Liver (tissue), 9 donors: ENCODE measurements around the gene KAT7. TPM values are rescaled to one million over a fixed set of nuclear protein-coding genes. Genes with fewer than 3 reads are reported as not detected.

Experiments used
- DNase-seq: peaks from one replicate; pipeline ENCODE4 v3.0.0-alpha.2; 2017; ENCODE audit warnings: low spot score
- H3K27ac ChIP-seq, 2 donors: one replicate each; pipeline ENCODE4 v1.7.0; 2013; ENCODE audit warnings: inconsistent platforms in 2 of 2, low read length in 2 of 2, control low read depth in 1 of 2, low read depth in 1 of 2, mild to moderate bottlenecking in 1 of 2
- H3K27me3 ChIP-seq, 4 donors: one replicate each; pipeline versions ENCODE4 v1.6.1 to v1.7.0; 2013; ENCODE audit warnings: low read length in 3 of 4, inconsistent platforms in 1 of 4, mild to moderate bottlenecking in 1 of 4, moderate library complexity in 1 of 4; ENCODE audit not compliant: control insufficient read depth in 4 of 4, insufficient read depth in 4 of 4
- H3K36me3 ChIP-seq, 4 donors: one replicate each; pipeline versions ENCODE4 v1.6.1 to v1.7.0; 2013; ENCODE audit warnings: low read length in 3 of 4, mild to moderate bottlenecking in 3 of 4, low read depth in 1 of 4, moderate library complexity in 1 of 4; ENCODE audit not compliant: control insufficient read depth in 4 of 4, insufficient read depth in 3 of 4
- H3K4me1 ChIP-seq, 4 donors: one replicate each; pipeline versions ENCODE4 v1.6.1 to v1.7.0; 2013; ENCODE audit warnings: low read length in 3 of 4, mild to moderate bottlenecking in 3 of 4, moderate library complexity in 1 of 4; ENCODE audit not compliant: control insufficient read depth in 4 of 4, insufficient read depth in 4 of 4
- H3K4me3 ChIP-seq, 3 donors: one replicate each; pipeline versions ENCODE4 v1.6.1 to v1.7.0; 2013; ENCODE audit warnings: low read length in 3 of 3, control low read depth in 1 of 3, low read depth in 1 of 3, mild to moderate bottlenecking in 1 of 3
- H3K9ac ChIP-seq, 2 donors: one replicate each; pipeline ENCODE4 v1.7.0; 2013; ENCODE audit warnings: low read length in 2 of 2, mild to moderate bottlenecking in 2 of 2, moderate library complexity in 2 of 2, control low read depth in 1 of 2, low read depth in 1 of 2
- H3K9me3 ChIP-seq, 4 donors: one replicate each; pipeline versions ENCODE4 v1.6.1 to v1.7.0; 2013; ENCODE audit warnings: low read length in 3 of 4; ENCODE audit not compliant: control insufficient read depth in 4 of 4
- HNF4A ChIP-seq, 2 donors: conservative IDR thresholded peaks; 2 replicates each; pipeline ENCODE4 v1.6.1; 2016; ENCODE audit warnings: antibody characterized with exemption in 2 of 2, mild to moderate bottlenecking in 2 of 2
- RAD21 ChIP-seq, 2 donors: IDR thresholded peaks; 2 replicates each; pipeline ENCODE4 v1.6.1; 2016; ENCODE audit warnings: antibody characterized with exemption in 2 of 2, mild to moderate bottlenecking in 2 of 2
- RXRA ChIP-seq, 2 donors: IDR thresholded peaks; 2 replicates each; pipeline ENCODE4 v1.6.1; 2017 to 2018; ENCODE audit warnings: antibody characterized with exemption in 2 of 2, mild to moderate bottlenecking in 1 of 2
- TAF1 ChIP-seq: conservative IDR thresholded peaks from 2 replicates; pipeline ENCODE4 v1.6.1; 2016; ENCODE audit warnings: antibody characterized with exemption, mild to moderate bottlenecking
- WGBS: extraction: QIAGEN DNeasy Blood & Tissue Kit; methylation state at CpG from one replicate; pipeline ENCODE4 v1.1.7; 2013; 5-methylcytosine and 5-hydroxymethylcytosine counted together
- polyA plus RNA-seq, 2 donors: library from polyadenylated mRNA; stranded (reverse) in 1 of 2; unstranded in 1 of 2; fragments of 200-250 nt in 1 of 2; fragments of >200 nt in 1 of 2; fragmentation: Nextera tagmentation in 1 of 2; extraction: Ambion mirVana in 1 of 2; gene quantifications; one replicate each; pipeline versions ENCODE4 v1.2.1 to v1.2.3, GENCODE V29; 2013 to 2015
- total RNA-seq, 2 donors: library from RNA; depleted of rRNA; stranded (reverse); fragments of >200 nt; gene quantifications; one replicate each; pipeline ENCODE4 v1.2.3, GENCODE V29; 2014
- TF ChIP-seq, protein P1 (sequence below): IDR thresholded peaks from 2 replicates; pipeline ENCODE4 v1.6.1; 2016; ENCODE audit warnings: antibody characterized with exemption, mild to moderate bottlenecking
- TF ChIP-seq, protein P2 (sequence below): fragments of 150-350 bp; IDR thresholded peaks from 2 replicates; pipeline ENCODE4 v1.5.1; 2017; ENCODE audit warnings: improper control_type of control experiment, low read depth, low read length; ENCODE audit not compliant: missing input control
- TF ChIP-seq, protein P3 (sequence below): IDR thresholded peaks from 2 replicates; pipeline ENCODE4 v1.6.1; 2016; ENCODE audit warnings: antibody characterized with exemption
- donor health status: healthy.
- donor health status: healthy.
- donor health status: healthy.
- donor health status: healthy.
- donor health status: healthy.

KAT7 gene
- total and polyA plus RNA-seq, 4 donors = 6.1 to 24.2 (median 12.6) TPM

DNA sequence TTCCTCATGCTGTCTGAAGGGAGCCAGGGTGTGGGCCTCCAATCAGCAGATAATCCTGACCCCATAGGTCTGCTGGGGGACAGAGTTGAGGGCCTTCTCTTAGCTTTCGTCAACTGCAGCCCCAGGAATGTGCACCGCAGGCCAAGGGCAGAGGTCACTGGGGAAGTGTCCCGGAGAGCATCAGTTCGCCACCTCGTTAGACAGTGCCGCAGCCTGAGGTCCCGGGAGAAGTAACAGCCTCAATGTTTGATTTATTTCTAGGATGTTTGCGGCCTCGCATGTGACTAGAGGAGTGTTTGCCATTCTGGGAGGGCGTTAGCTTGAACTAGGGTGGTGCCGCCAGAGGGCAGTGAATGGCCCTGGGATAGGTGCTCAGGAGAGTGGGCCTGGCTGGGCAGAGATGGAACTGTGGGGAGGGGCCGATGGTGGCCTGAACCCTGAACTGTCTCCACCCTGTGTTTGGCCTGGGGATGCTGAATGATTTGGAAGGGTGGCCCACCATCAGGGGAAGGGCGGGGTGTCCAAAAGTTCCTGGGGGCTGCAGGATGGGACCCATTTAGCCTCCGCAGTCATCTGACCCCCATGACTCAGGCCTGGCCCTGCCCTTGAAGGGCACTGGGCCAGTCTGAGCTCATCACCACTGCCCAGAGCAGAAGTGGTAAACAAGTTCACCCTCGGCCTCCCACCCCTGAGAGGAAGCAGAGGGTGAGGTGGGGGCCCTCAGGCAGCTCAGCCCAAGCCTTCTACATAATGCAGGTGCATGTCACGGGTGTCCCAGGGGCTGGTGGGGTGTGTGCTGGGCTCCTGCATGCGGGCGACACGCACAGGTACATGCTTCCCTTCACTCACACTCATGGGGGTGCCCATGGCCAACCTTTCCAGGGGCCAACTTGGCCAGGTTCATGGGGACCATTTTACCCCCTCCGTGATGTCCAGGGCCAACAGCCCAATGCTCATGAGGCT lies 71.8 kb downstream of the KAT7 start:
- no peaks in the 10 kb centered on the region for H3K9me3 ChIP-seq
- H3K4me1 ChIP-seq = peaks cover 0 to 7% (median 3%) of the 10 kb centered on the region in 4 donors
- no peak overlapping the region for H3K4me3 ChIP-seq
- TF ChIP-seq, protein P1, sequence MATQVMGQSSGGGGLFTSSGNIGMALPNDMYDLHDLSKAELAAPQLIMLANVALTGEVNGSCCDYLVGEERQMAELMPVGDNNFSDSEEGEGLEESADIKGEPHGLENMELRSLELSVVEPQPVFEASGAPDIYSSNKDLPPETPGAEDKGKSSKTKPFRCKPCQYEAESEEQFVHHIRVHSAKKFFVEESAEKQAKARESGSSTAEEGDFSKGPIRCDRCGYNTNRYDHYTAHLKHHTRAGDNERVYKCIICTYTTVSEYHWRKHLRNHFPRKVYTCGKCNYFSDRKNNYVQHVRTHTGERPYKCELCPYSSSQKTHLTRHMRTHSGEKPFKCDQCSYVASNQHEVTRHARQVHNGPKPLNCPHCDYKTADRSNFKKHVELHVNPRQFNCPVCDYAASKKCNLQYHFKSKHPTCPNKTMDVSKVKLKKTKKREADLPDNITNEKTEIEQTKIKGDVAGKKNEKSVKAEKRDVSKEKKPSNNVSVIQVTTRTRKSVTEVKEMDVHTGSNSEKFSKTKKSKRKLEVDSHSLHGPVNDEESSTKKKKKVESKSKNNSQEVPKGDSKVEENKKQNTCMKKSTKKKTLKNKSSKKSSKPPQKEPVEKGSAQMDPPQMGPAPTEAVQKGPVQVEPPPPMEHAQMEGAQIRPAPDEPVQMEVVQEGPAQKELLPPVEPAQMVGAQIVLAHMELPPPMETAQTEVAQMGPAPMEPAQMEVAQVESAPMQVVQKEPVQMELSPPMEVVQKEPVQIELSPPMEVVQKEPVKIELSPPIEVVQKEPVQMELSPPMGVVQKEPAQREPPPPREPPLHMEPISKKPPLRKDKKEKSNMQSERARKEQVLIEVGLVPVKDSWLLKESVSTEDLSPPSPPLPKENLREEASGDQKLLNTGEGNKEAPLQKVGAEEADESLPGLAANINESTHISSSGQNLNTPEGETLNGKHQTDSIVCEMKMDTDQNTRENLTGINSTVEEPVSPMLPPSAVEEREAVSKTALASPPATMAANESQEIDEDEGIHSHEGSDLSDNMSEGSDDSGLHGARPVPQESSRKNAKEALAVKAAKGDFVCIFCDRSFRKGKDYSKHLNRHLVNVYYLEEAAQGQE = no peak
- peak in 1 of 2 donors; percentile 19 for TF ChIP-seq RAD21 (IDR thresholded peaks at IDR 0.05)
- 49% methylated on average over 20 of the region's 20 CpGs for WGBS
- H3K27me3 ChIP-seq = no peaks in the 10 kb centered on the region
- DNase-seq = no peak
- no peaks in the 10 kb centered on the region for H3K36me3 ChIP-seq
- no peak overlapping the region for H3K9ac ChIP-seq
- no peak overlapping the region for H3K27ac ChIP-seq

DNA sequence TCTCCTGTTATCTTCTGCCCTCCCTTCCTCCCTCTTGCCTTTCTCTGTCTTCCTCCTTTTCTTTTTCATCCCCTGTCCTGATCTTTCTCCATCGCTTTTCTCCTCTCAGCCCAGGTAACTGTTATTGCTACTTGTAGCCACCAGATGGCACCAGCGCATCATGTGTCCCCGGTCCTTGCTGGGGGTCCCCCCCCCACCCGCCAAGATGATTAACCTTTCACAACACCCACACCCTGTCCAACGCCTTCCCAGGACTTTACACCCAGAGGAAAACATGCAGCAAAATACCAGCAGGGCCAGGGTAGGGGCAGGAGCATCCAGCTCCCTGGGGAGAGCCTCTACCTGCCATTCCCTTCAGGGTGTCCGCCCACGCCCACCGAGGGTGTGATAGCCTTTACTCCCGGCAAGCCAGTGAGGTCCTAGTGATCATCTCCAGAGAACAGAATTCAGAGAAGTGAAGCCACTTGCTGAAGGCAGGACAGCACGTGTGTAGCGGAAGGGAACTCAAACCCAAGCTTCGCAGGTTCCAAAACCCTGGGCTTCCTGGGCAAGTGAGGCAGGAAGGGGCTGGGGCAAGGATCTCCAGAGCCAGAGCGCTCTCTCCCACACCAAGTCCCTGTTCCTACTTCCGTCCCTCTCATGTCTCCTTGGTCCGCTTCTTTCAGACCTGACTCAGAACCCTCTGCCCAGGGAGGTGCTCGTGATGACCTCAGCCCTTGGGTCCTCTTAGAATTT lies 72.8 kb downstream of the KAT7 start:
- H3K9ac ChIP-seq = no peak overlapping the region
- no peaks in the 10 kb centered on the region for H3K9me3 ChIP-seq
- TF ChIP-seq, protein P2, sequence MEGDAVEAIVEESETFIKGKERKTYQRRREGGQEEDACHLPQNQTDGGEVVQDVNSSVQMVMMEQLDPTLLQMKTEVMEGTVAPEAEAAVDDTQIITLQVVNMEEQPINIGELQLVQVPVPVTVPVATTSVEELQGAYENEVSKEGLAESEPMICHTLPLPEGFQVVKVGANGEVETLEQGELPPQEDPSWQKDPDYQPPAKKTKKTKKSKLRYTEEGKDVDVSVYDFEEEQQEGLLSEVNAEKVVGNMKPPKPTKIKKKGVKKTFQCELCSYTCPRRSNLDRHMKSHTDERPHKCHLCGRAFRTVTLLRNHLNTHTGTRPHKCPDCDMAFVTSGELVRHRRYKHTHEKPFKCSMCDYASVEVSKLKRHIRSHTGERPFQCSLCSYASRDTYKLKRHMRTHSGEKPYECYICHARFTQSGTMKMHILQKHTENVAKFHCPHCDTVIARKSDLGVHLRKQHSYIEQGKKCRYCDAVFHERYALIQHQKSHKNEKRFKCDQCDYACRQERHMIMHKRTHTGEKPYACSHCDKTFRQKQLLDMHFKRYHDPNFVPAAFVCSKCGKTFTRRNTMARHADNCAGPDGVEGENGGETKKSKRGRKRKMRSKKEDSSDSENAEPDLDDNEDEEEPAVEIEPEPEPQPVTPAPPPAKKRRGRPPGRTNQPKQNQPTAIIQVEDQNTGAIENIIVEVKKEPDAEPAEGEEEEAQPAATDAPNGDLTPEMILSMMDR = peak; percentile 85
- TF ChIP-seq RXRA (IDR thresholded peaks at IDR 0.05) (no peak), RAD21 (IDR thresholded peaks at IDR 0.05) (peak; percentile 90)
- no peaks in the 10 kb centered on the region for H3K36me3 ChIP-seq
- peak; percentile 59 for DNase-seq
- H3K4me3 ChIP-seq = no peak overlapping the region
- H3K27me3 ChIP-seq = no peaks in the 10 kb centered on the region
- peaks cover 0 to 7% (median 3%) of the 10 kb centered on the region in 4 donors for H3K4me1 ChIP-seq
- H3K27ac ChIP-seq = no peak overlapping the region
- WGBS = 43% methylated on average over 16 of the region's 16 CpGs

DNA sequence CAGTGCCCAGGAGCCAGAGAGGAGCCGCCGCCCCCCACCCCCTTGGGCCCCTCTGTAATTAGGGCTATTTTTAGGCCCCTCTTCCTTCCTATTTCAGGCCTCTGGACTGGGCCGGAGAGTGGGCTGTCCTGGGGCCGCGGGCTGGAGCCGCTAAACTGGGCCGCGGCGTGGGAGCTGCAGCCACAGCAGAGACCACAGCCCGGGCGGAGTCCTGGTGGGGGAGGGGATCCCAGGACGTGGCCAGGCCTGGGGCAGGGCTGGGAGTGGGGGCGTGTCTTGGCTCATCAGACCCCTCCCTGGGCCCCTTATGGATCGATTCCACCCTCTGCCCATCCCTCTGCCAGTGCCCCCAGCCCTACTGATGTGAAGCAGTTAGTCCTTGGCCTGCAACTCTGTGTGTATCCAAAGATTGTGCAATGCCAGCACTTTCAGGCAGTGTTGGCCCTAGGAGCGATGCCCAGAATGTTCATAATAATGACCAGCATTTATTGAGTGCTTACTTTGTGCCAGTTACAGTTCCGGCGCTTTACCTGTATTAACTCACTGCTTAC lies 74.4 kb downstream of the KAT7 start:
- Histone ChIP-seq H3K9ac (no peak overlapping the region), H3K9me3 (no peaks in the 10 kb centered on the region), H3K4me1 (peaks cover 0 to 7% (median 3%) of the 10 kb centered on the region in 4 donors), H3K27me3 (no peaks in the 10 kb centered on the region), H3K27ac (no peak overlapping the region), H3K4me3 (no peak overlapping the region), H3K36me3 (no peaks in the 10 kb centered on the region)
- TF ChIP-seq, protein P2 = no peak
- no peak for TF ChIP-seq HNF4A (conservative IDR thresholded peaks at IDR 0.05)
- TF ChIP-seq TAF1 = no peak
- TF ChIP-seq, protein P3, sequence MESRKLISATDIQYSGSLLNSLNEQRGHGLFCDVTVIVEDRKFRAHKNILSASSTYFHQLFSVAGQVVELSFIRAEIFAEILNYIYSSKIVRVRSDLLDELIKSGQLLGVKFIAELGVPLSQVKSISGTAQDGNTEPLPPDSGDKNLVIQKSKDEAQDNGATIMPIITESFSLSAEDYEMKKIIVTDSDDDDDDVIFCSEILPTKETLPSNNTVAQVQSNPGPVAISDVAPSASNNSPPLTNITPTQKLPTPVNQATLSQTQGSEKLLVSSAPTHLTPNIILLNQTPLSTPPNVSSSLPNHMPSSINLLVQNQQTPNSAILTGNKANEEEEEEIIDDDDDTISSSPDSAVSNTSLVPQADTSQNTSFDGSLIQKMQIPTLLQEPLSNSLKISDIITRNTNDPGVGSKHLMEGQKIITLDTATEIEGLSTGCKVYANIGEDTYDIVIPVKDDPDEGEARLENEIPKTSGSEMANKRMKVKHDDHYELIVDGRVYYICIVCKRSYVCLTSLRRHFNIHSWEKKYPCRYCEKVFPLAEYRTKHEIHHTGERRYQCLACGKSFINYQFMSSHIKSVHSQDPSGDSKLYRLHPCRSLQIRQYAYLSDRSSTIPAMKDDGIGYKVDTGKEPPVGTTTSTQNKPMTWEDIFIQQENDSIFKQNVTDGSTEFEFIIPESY = no peak
- DNase-seq = no peak
- WGBS = 33% methylated on average over 17 of the region's 17 CpGs
